HEK293 (cell line): ENCODE results near the gene RIPPLY2.
A peak's percentile ranks its signal among the peaks of the same experiment; 100 is the strongest.

ENCODE experiments used
- CTCF ChIA-PET: fragments of 350-600 bp; formaldehyde crosslinking; extraction: SDS; loops from one replicate; lab custom pipeline; 2021; ENCODE audit warnings: antibody characterized with exemption; lab: Yijun Ruan, JAX
- POLR2A ChIA-PET: fragments of 300-600 bp; formaldehyde crosslinking; extraction: SDS; loops from one replicate; lab custom pipeline; 2020; ENCODE audit warnings: antibody characterized with exemption, inconsistent platforms; lab: Yijun Ruan, JAX
- H3K27ac ChIP-seq: fragments of 200-500 bp; sonication (Bioruptor generic); 2 replicates; pipeline ENCODE4 v1.5.1; 2014; ENCODE audit warnings: low read depth, low read length, control low read depth, inconsistent platforms; ENCODE audit errors: extremely low read depth
- H3K36me3 ChIP-seq, 2 experiments: fragments of 200-500 bp in 1 of 2; sonication (Bioruptor generic) in 1 of 2; 1 replicate in 1 of 2; 2 replicates in 1 of 2; pipeline ENCODE4 v1.5.1; 2014 to 2017; ENCODE audit warnings: inconsistent platforms in 2 of 2, low read length in 2 of 2; ENCODE audit not compliant: control insufficient read depth in 2 of 2, insufficient read depth in 1 of 2
- H3K4me1 ChIP-seq: fragments of 200-500 bp; sonication (Bioruptor generic); 2 replicates; pipeline ENCODE4 v1.5.1; 2014; ENCODE audit warnings: mild to moderate bottlenecking, low read length, inconsistent platforms; ENCODE audit not compliant: control insufficient read depth, insufficient read depth
- H3K4me3 ChIP-seq: 2 replicates; pipeline ENCODE4 v1.5.1; 2011; ENCODE audit warnings: low read depth, mild to moderate bottlenecking, control low read depth, low read length, moderate library complexity
- H3K9me3 ChIP-seq: fragments of 200-500 bp; sonication (Bioruptor generic); 2 replicates; pipeline ENCODE4 v1.5.1; 2014; ENCODE audit warnings: low read depth, low read length, inconsistent platforms; ENCODE audit not compliant: control insufficient read depth, insufficient read depth
- BCL11A ChIP-seq: fragments of 450-650 bp; formaldehyde crosslinking; IDR thresholded peaks from 2 replicates; pipeline ENCODE4 v1.5.1; 2016; ENCODE audit warnings: low read depth, missing biosample characterization, missing genetic modification characterization
- EGR2 ChIP-seq: fragments of 450-650 bp; formaldehyde crosslinking; IDR thresholded peaks from 2 replicates; pipeline ENCODE4 v1.5.1; 2016; ENCODE audit warnings: low read depth, missing biosample characterization, missing genetic modification characterization
- GLIS1 ChIP-seq: fragments of 450-650 bp; formaldehyde crosslinking; IDR thresholded peaks from 2 replicates; pipeline ENCODE4 v1.5.1; 2016; ENCODE audit warnings: missing biosample characterization, missing genetic modification characterization
- SALL2 ChIP-seq: fragments of 450-650 bp; formaldehyde crosslinking; IDR thresholded peaks from 2 replicates; pipeline ENCODE4 v1.5.0; 2017; ENCODE audit warnings: missing biosample characterization, mild to moderate bottlenecking, missing genetic modification characterization, borderline replicate concordance
- TCF7L2 ChIP-seq: IDR thresholded peaks from 2 replicates; pipeline ENCODE4 v1.6.1; 2011; ENCODE audit warnings: low read depth, mild to moderate bottlenecking, inconsistent platforms, low read length, moderate library complexity, borderline replicate concordance
- ZBTB17 ChIP-seq: fragments of 450-650 bp; formaldehyde crosslinking; IDR thresholded peaks from 2 replicates; pipeline ENCODE4 v1.5.1; 2016; ENCODE audit warnings: missing biosample characterization, missing genetic modification characterization
- ZFP3 ChIP-seq: fragments of 450-650 bp; formaldehyde crosslinking; IDR thresholded peaks from 2 replicates; pipeline ENCODE4 v1.5.1; 2016; ENCODE audit warnings: low read depth, missing biosample characterization, missing genetic modification characterization
- ZNF16 ChIP-seq: fragments of 450-650 bp; formaldehyde crosslinking; IDR thresholded peaks from 2 replicates; pipeline ENCODE4 v1.5.1; 2016; ENCODE audit warnings: low read depth, missing biosample characterization, missing genetic modification characterization
- ZNF175 ChIP-seq: fragments of 450-650 bp; formaldehyde crosslinking; IDR thresholded peaks from 2 replicates; pipeline ENCODE4 v1.5.1; 2016; ENCODE audit warnings: missing biosample characterization, missing genetic modification characterization
- ZNF2 ChIP-seq: fragments of 450-650 bp; formaldehyde crosslinking; IDR thresholded peaks from 2 replicates; pipeline ENCODE4 v1.5.1; 2016; ENCODE audit warnings: missing biosample characterization, missing genetic modification characterization
- ZNF211 ChIP-seq: fragments of 450-650 bp; formaldehyde crosslinking; IDR thresholded peaks from 2 replicates; pipeline ENCODE4 v1.5.1; 2016; ENCODE audit warnings: low read depth, missing biosample characterization, missing genetic modification characterization
- ZNF404 ChIP-seq: fragments of 450-650 bp; formaldehyde crosslinking; IDR thresholded peaks from 2 replicates; pipeline ENCODE4 v1.5.1; 2017; ENCODE audit warnings: missing biosample characterization, missing genetic modification characterization
- ZNF530 ChIP-seq: fragments of 450-650 bp; formaldehyde crosslinking; IDR thresholded peaks from 2 replicates; pipeline ENCODE4 v1.5.1; 2016; ENCODE audit warnings: low read depth, missing biosample characterization, missing genetic modification characterization
- ZNF624 ChIP-seq: fragments of 450-650 bp; formaldehyde crosslinking; IDR thresholded peaks from 2 replicates; pipeline ENCODE4 v1.5.1; 2017; ENCODE audit warnings: missing biosample characterization, missing genetic modification characterization
- ZNF658 ChIP-seq: fragments of 450-650 bp; formaldehyde crosslinking; IDR thresholded peaks from 2 replicates; pipeline ENCODE4; 2016; ENCODE audit warnings: missing biosample characterization, missing genetic modification characterization
- ZNF677 ChIP-seq: fragments of 450-650 bp; IDR thresholded peaks from 2 replicates; pipeline ENCODE4 v1.5.0; 2018; ENCODE audit warnings: missing biosample characterization, mild to moderate bottlenecking, missing genetic modification characterization, moderate library complexity
- ZNF704 ChIP-seq: fragments of 450-650 bp; formaldehyde crosslinking; IDR thresholded peaks from 2 replicates; pipeline ENCODE4 v1.5.1; 2016; ENCODE audit warnings: missing biosample characterization, missing genetic modification characterization
- ZNF76 ChIP-seq: fragments of 450-650 bp; formaldehyde crosslinking; IDR thresholded peaks from 2 replicates; pipeline ENCODE4; 2016; ENCODE audit warnings: low read depth, missing biosample characterization, missing genetic modification characterization, borderline replicate concordance
- ZNF785 ChIP-seq: fragments of 450-650 bp; formaldehyde crosslinking; IDR thresholded peaks from 2 replicates; pipeline ENCODE4 v1.5.1; 2016; ENCODE audit warnings: missing biosample characterization, missing genetic modification characterization
- ZNF837 ChIP-seq: fragments of 450-650 bp; formaldehyde crosslinking; IDR thresholded peaks from 2 replicates; pipeline ENCODE4 v1.5.1; 2016; ENCODE audit warnings: missing biosample characterization, missing genetic modification characterization
- ZSCAN23 ChIP-seq: fragments of 450-650 bp; formaldehyde crosslinking; IDR thresholded peaks from 2 replicates; pipeline ENCODE4 v1.5.1; 2016; ENCODE audit warnings: missing biosample characterization, missing genetic modification characterization
- TF ChIP-seq, protein P1 (sequence below): fragments of 450-650 bp; formaldehyde crosslinking; IDR thresholded peaks from 2 replicates; pipeline ENCODE4 v1.5.1; 2016; ENCODE audit warnings: missing biosample characterization, missing genetic modification characterization

The RIPPLY2 gene

GRCh38 chr6:83827050-83827449, 26.1 kb upstream of the RIPPLY2 start (continued):
- TF ChIP-seq ZSCAN23 (tag by site-specific recombination) (no peak), ZNF16 (tag by site-specific recombination) (no peak), ZNF404 (no peak), ZNF624 (no peak), TCF7L2 (no peak), ZNF211 (tag by site-specific recombination) (no peak), ZNF2 (tag by site-specific recombination) (no peak)
- TF ChIP-seq, protein P1, sequence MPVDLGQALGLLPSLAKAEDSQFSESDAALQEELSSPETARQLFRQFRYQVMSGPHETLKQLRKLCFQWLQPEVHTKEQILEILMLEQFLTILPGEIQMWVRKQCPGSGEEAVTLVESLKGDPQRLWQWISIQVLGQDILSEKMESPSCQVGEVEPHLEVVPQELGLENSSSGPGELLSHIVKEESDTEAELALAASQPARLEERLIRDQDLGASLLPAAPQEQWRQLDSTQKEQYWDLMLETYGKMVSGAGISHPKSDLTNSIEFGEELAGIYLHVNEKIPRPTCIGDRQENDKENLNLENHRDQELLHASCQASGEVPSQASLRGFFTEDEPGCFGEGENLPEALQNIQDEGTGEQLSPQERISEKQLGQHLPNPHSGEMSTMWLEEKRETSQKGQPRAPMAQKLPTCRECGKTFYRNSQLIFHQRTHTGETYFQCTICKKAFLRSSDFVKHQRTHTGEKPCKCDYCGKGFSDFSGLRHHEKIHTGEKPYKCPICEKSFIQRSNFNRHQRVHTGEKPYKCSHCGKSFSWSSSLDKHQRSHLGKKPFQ (tag by site-specific recombination), result no peak

- no peak overlapping the region for H3K4me3 ChIP-seq
- peak; percentile 38; the same call in 1 of the 2 replicates for TF ChIP-seq ZBTB17
- no peak for TF ChIP-seq ZFP3 (tag by site-specific recombination)
- CTCF ChIA-PET, result interaction anchor here (1.3 kb wide), 1 partner anchor 13 kb away, joined by 3 read pairs; no protein-coding TSS in a partner anchor
- H3K27ac ChIP-seq, result no peak overlapping the region
- no peaks in the 10 kb centered on the region for H3K4me1 ChIP-seq
- H3K36me3 ChIP-seq, result no peaks in the 10 kb centered on the region
- no peaks in the 10 kb centered on the region for H3K9me3 ChIP-seq
- POLR2A ChIA-PET, result no interaction called here
Observed at GRCh38 chr6:83838727-83839126, 14.4 kb upstream of the RIPPLY2 start.

DNA sequence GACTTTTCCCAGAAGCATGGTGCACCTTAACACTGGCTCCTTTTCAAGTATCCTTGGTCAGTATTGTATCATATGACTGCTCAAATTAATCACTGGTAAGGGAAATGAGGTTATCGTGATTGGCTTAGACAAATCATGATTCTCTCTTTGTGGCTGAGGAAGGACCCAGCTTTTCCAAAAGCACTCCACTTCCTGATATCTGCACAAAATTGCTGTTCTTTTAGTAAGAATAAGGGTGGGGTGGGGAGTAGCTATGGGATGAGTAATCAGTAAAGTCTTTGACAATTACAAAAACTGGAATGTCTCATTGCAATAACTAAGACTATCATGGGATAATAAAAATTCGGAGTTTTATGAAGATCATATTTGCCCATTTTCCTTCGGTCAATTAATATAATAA, 9.0 kb upstream of the RIPPLY2 start:
- POLR2A ChIA-PET, result no interaction called here
- Histone ChIP-seq H3K27ac (no peak overlapping the region), H3K4me3 (no peak overlapping the region), H3K4me1 (no peaks in the 10 kb centered on the region), H3K9me3 (no peaks in the 10 kb centered on the region), H3K36me3 (no peaks in the 10 kb centered on the region)
- TF ChIP-seq ZNF530 (tag by site-specific recombination) (no peak), ZNF658 (no peak), GLIS1 (tag by site-specific recombination) (no peak), ZNF785 (tag by site-specific recombination) (no peak), ZNF175 (tag by site-specific recombination) (no peak), EGR2 (tag by site-specific recombination) (no peak), ZNF76 (tag by site-specific recombination) (no peak), ZNF704 (tag by site-specific recombination) (no peak), BCL11A (no peak), ZNF677 (tag by site-specific recombination) (no peak), SALL2 (tag by site-specific recombination) (no peak), ZNF837 (no peak)
- TF ChIP-seq, protein P1 (tag by site-specific recombination), result no peak
- CTCF ChIA-PET, result interaction anchor here (0.7 to 1.0 kb wide), 2 partner anchors 13 to 229 kb away, joined by 3 to 6 read pairs; no protein-coding TSS in a partner anchor
